Measurements from ENCODE around the gene GRIN2D.
"Not testable (repeated sequence)": the region's sequence is repeated elsewhere in the genome, so short reads cannot be mapped to it uniquely, and the experiment has no call there.

Gene GRIN2D

DNA sequence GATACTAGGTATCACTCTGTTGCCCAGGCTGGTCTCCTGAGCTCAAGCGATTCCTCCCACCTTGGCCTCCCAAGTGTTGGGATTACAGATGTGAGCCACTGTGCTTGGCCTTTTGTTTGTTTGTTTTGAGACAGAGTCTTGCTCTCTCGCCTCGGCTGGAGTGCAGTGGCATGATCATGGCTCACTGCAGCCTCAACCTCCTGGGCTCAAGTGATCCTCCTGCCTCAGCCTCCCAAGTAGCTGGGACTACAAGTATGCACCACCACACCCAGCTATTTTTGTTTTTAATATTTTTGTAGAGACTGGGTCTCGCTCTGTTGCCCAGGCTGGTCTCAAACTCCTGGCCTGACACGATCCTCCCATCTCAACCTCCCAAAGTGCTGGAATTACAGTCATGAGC lies 21.7 kb upstream of the GRIN2D start:
- DNase-seq (ENCODE audit: low spot score) = not testable (repeated sequence)

- no peak for DNase-seq (ENCODE audit: low spot score)
Observed at GRCh38 chr19:48372904-48373303, 20.6 kb upstream of the GRIN2D start.

DNA sequence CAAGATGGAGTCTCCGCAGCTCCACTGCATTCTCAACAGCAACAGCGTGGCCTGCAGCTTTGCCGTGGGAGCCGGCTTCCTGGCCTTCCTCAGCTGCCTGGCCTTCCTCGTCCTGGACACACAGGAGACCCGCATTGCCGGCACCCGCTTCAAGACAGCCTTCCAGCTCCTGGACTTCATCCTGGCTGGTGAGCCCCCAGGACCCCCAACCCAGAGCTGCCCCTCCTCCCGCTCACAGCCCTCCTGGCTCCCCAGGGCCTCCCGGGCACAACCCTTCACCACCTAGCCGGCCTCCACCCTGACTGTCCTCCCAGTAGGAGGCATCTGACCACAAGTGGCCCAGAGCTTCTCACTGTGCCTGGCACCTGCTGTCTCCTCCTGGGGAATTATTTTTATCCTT lies 19.9 kb upstream of the GRIN2D start:
- DNase-seq (ENCODE audit: low spot score) = no peak

GRCh38 chr19:48378194-48378570 lies 15.3 kb upstream of the GRIN2D start:
- no peak for DNase-seq (ENCODE audit: low spot score)

GRCh38 chr19:48379058-48379457 lies 14.4 kb upstream of the GRIN2D start:
- no peak for DNase-seq (ENCODE audit: low spot score)

GRCh38 chr19:48381178-48381950 lies 12.1 kb upstream of the GRIN2D start:
- DNase-seq (ENCODE audit: low spot score) = no peak

DNA sequence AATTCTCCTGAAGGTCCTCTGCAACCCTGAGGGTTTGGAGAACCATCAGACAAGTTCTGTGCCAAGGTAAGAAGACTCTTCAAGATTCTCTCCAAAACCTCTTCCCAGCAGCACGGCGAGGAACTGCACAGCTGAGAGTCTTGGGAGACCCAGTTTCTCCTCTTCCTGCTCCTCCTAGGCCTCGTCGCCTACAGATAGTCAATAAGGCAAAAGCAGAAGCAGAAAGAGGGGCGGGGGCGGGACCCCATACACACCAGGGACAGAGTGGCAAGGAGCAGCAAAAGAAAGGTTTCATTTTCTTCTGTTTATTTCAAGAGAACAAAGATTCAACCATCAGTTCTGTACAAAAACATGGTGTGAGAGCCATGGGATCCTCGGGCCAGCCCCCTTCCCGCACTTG lies 11.2 kb upstream of the GRIN2D start:
- DNase-seq (ENCODE audit: low spot score) = no peak

DNA sequence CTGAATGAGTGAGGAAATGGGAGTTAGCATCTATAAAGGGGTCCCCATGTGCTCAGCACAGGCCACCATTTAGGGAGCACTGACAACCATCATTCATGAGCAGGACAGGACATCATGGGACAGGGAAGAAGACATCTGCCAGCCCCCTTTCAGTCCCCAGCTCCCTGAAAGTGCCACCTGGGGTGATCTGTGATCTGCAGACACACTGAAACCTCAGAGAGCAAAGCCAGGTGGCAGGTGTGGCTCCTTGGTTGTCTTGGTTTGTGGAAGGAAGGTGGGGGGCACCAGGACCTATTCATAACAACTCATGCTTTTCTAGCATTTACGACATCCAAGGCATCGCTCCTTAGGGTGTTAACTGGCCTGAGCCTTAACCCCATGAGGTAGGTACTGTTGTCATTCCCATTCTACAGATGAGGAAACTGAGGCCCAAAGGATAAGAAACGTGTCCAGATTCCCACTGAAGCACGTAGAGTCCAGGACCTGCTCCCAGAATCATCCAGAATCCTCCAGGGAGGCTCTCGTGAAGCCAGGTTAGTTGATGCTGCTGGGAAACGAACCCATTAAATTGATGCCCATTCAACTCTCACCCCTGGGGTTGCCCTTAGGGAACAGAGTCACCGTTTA lies 7.9 kb upstream of the GRIN2D start:
- DNase-seq (ENCODE audit: low spot score) = no peak

DNA sequence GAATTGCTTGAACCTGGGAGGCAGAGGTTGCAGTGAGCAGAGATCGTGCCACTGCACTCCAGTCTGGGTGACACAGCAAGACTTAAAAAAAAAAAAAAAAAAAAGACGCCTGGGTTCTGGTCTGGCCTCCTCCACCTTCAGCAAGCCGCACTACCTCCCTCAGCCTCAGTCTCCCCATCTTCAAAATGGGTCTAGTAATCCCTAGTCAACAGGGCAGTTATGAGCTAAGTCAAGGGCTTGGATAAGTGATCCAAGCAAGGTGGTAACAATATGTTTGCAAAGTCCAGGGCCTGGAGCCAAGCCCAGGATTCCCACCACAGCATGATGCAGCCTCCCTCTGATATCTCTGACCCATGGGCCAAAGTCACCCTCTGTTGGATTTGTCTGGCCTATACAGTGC lies 6.5 kb upstream of the GRIN2D start:
- DNase-seq (ENCODE audit: low spot score) = no peak

- DNase-seq (ENCODE audit: low spot score) = peak; percentile 57
Observed at GRCh38 chr19:48390188-48391099, 3.0 kb upstream of the GRIN2D start.

DNA sequence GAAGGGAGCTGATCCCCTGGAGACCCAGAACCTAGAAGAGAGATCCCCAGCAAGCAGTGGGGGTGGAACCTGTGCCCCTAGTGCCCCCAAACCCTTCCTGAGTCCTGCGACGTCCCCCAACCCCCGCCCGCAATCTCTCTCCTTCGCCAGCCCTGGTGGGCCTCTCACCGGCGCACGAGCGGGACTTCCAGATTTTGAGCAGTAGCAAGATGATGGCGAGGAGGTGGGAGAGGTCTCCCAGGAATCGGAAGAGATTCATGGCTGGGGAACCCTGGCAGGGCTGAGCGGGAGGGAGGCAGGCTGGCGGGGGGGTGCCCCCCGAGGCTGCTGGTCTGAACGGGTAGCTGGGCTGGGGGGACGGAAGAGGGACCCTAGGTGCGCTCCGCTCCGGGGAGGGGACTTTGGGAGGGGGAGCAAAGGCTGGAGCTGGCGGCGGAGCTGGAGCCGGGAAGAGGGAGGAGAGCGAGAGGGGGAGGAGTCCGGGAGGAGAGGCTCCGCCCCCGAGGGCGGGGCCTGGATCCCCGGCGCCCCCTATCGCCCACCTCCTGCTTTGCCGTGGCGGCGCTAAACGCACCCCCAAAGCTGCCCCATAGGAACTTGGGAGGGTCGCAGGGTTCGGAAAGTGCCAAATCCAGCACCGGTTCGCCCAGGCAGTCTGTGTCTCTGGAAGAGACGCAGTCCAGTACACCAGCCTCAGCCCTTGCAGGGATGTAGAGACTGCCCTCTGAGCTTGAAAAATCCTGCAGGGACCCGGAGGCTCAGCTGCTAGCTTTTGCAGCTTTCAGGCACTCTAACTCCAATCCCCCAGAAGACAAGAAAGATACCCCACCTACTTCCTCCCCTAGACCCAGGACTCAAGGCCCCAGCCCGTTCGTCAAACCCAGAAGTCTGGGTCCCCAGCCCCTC lies 2.1 kb upstream of the GRIN2D start, which contains the start of gene KDELR1:
KDELR1 (minus strand) TSS at position 452 of the 906 bp plus-strand sequence; CDS start at position 259, 193 bp downstream.
- peak; percentile 57 for DNase-seq (ENCODE audit: low spot score)

DNA sequence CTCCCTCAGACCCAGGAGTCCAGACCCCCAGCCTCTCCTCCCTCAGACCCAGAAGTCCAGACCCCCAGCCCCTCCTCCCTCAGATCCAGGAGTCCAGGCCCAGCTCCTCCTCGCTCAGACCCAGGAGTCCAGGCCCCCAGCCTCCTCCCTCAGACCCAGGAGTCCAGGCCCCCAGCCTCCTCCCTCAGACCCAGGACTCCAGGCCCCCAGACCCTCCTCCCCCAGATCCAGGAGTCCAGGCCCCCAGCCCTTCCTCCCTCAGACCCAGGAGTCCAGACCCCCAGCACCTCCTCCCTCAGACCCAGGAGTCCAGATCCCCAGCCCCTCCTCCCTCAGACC lies 1.5 kb upstream of the GRIN2D start:
- not testable (repeated sequence) for DNase-seq (ENCODE audit: low spot score)

DNA sequence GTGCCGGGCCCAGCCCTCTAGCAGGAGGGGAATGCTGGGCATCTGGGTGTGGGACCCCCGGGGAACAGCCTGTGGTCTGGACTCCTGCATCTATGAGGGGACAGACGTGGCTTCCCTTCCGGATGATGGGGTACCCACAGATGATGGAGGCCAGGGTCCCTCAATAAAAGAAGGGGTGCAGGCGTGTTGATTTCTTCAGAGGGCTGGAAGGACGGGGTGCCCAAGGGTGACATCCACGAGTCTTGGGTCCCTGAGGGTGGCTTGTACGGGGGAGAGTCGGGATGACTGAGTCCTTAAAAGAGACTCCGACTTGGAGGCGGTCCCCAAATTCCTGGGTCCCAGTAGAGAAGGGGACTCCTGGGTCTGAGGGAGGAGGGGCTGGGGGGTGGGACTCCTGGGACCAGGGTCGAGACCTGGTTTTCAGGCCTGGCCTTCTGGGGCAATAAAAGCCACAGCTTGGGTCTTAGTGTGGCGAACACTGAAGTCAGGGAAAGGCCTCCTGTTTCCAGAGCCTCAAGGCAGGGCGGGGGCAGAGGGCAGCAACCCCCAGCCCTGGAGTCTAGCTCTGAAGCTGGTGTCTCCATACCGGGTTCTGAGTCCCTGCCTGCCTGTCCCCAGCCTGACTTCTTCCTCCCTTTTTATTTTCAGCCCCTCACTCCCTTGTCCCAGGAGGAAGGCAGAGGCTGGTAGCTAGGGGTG lies 459 bp upstream of the GRIN2D start:
- no peak for DNase-seq (ENCODE audit: low spot score)

DNA sequence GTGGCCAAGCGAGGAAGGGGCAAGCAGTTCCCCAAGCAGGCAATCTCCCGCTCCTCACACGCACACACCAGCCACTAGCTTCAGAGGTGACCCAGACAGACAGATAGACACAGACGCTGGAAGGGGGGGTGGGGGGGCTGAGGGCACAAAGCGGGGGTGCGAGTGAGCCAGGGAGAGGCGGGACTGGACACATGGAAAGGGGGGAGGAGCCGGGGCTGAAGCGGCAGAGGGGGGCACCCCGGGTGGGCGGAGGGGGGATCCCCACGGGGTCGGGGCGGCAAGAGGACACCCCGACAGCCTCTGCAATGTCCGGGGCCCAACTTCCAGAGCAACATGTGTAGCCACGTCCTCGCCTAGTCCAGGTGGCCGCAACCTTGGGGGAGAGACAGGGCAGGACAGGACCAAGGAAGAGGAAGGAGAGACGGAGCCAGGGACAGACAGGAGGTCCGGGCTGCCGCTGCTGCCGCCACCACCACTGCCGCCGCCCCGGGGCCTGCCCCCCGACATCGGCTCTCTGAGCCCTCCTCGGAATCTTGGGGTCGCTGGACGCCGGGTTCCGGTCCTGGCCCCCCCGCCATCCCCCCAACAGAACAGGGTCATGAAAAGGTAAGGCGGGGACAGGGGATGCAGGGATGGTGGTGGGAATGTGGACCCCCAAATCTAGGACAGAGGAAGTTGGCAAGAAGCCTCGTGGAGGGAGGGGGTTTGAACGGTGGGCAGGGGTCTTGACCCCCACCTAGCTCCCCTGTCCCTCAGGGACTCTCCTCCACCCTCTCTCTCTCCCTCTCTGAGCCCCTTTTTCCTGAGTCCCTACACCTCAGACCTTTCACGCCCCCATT lies 1.1 kb downstream of the GRIN2D start:
- DNase-seq (ENCODE audit: low spot score) = no peak

GRCh38 chr19:48395170-48395455 lies 1.6 kb downstream of the GRIN2D start:
- no peak for DNase-seq (ENCODE audit: low spot score)

- no peak for DNase-seq (ENCODE audit: low spot score)
Observed at GRCh38 chr19:48395499-48395898, 2.0 kb downstream of the GRIN2D start.

DNA sequence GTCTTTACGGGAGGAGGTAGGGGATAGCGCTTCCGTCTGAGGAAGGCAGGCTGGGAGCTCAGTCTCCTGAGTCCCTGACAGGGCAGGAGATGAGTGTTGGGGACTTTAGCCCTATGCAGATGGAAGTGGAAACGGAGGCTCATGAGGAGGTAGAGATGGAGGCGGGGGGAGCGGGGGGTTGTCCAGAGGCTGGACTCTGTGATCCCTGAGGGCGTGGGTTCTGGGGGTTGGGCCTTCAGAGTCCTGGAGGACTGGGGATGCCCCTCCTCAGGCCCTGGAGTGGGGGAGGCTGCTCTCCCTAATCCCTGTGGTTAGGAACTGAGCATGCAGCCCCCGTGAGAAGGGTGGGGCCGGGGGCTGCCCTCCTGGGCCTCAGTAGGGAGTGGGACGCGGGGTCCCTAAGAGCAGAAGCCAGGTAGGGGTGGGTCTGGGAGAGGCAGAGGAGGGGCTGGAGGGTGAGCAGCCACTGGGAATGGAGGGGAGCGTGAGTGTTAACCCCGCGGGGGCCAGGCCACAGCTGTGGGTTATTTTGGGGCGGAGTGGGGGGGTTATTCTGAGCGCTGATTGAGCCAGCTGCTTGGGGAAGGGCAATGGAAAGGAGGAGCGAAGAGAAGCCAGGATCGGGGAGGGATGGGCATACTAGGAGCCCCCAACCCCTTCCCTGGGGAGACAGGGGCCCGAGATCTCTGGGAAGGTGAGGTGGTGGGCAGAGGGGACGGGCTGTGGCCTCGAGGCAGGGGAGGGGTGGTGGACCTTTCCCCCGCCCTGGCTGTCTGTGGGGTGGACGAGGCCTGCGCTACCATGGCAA lies 2.8 kb downstream of the GRIN2D start:
- no peak for DNase-seq (ENCODE audit: low spot score)

DNA sequence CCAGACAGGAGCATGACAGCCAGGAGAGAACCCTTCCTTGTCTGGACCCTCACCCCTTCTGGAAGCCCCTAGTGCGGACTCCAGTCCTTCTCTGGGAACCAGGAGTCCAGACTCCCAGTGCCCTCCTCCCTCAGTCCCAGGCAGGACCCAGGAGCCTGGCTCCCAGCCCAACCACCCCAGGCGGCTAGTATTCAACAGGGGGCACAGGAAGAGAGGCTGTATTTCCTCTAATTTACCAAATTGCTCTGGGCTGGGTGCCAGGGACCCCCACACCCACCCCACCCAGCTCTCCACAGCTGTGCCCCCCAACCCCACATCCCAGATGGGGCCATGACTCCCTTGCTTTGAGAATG lies 3.3 kb downstream of the GRIN2D start:
- no peak for DNase-seq (ENCODE audit: low spot score)

DNA sequence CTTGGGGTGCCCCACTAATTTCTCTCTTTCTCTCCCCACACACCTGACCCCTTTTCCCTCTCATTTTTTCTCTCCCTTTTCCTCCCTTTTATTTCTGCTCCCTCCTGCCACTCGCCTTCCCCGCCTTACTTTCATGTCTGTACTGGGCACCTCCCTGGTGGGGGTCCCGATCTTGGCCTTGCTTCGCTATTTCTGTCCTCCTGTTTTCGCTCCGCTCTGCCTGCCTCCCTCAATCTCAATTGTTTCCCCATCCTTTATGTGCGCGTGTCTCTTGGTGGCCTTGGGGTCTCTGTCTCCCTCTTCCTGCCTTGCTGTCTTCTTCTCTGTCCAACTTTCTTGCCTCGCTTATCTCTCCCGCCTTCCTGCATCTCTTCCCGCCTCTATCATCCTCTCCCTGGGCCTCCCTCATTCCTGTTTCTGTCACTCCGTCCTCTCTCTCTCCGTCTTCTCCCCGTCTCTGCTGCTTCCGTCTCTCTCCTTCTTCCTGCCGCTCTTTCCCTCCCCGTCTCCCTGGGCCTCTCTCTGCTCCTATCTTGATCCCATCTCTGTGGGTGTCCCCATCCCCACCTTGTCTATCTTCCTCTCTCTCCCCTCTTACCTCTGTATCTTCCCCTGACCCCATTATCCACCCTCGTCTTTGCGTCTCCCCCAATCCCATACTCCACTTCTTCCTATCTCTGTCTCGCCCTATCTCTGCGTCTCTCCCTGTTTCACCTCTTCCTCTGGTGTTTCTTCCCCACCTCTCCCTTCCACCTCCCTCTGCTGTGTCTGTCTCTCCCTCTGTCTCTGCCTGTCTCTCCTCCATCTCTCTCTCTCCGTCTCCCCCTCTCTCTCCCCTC lies 4.0 kb downstream of the GRIN2D start:
- no peak for DNase-seq (ENCODE audit: low spot score)
